Subcutaneous adipose tissue (tissue), 4 donors: Measurements from ENCODE around the gene MALT1. TPM values are rescaled to one million over a fixed set of nuclear protein-coding genes. Genes with fewer than 3 reads are reported as not detected.

Experiments
- CTCF ChIP-seq: fragments of 450-650 bp; IDR thresholded peaks from one replicate; pipeline ENCODE4 v1.5.1; 2016; ENCODE audit warnings: low read depth, mild to moderate bottlenecking, control low read depth, antibody characterized with exemption, moderate library complexity
- total RNA-seq, 4 donors: library from RNA; depleted of rRNA; stranded (reverse); fragments of >200 nt; gene quantifications; one replicate each; pipeline ENCODE4 v1.1.0, GENCODE V29; 2016

MALT1 gene, protein sequence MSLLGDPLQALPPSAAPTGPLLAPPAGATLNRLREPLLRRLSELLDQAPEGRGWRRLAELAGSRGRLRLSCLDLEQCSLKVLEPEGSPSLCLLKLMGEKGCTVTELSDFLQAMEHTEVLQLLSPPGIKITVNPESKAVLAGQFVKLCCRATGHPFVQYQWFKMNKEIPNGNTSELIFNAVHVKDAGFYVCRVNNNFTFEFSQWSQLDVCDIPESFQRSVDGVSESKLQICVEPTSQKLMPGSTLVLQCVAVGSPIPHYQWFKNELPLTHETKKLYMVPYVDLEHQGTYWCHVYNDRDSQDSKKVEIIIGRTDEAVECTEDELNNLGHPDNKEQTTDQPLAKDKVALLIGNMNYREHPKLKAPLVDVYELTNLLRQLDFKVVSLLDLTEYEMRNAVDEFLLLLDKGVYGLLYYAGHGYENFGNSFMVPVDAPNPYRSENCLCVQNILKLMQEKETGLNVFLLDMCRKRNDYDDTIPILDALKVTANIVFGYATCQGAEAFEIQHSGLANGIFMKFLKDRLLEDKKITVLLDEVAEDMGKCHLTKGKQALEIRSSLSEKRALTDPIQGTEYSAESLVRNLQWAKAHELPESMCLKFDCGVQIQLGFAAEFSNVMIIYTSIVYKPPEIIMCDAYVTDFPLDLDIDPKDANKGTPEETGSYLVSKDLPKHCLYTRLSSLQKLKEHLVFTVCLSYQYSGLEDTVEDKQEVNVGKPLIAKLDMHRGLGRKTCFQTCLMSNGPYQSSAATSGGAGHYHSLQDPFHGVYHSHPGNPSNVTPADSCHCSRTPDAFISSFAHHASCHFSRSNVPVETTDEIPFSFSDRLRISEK
- 10 to 100 TPM; 26.0 to 32.3 (median 29.7) TPM for total RNA-seq

DNA sequence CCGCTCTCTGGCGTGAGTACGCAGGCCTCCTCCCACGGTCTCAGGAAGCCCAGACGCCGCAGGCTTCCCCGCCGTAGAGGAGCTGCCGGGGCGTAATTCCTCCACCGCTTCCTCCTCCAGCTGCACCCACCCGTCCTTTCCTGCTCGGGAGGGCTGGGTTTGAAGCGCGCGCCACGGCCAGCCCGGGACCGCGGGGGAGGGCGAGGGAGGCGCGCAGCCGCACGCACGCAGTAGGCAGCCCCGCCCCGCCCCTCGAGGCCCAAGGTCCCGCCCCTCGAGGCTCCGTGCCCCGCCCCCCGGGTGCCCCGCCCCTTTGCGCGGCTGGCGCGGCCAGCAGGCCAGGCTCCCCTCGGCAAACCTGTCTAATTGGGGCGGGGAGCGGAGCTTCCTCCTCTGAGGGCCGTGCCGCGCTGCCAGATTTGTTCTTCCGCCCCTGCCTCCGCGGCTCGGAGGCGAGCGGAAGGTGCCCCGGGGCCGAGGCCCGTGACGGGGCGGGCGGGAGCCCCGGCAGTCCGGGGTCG, at the start of gene MALT1:
MALT1 (plus strand) TSS at position 355 of the 521 bp plus-strand sequence. CDS start 179 bp downstream, outside the sequence.
- TF ChIP-seq CTCF: no peak

DNA sequence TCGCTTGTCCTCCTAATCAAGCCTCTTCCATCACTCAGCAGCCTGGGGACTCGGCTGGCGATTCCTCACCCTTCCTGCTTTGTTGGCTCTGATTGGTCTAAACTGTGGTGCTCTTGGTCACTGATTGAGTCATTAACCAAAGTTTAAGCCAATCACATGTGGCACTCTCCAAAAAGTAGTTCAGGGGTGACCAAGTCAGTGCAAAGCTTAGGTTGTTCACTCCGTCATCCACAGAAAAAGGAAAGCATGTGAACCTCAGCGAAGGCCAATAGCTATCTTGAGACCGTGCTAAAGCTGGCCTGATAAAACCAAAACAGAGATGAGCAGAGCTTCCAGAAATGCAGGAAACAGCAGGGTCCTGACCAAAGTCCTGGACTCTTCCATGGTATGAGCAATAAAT, 47.3 kb upstream of the MALT1 start:
- TF ChIP-seq CTCF: no peak

DNA sequence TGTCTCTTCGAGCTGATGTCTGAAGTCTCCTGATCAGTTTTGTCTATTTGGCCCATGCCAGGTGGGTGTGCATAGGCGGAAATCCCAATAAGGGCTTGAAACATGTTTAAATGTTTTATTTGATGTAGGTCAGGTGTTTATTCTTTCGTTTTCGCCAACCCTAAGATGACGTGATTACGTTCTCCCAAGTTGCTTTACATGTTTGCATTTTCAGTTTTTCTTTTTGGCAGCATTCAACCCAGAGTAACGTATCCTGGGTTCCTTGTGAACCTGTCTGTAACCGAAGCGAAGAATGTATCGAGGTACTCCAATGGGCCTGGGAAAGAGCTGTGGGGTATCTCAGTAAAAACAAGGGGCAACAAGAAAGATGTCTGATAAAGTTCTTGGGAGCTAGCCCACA, 45.4 kb upstream of the MALT1 start:
- TF ChIP-seq CTCF: no peak

DNA sequence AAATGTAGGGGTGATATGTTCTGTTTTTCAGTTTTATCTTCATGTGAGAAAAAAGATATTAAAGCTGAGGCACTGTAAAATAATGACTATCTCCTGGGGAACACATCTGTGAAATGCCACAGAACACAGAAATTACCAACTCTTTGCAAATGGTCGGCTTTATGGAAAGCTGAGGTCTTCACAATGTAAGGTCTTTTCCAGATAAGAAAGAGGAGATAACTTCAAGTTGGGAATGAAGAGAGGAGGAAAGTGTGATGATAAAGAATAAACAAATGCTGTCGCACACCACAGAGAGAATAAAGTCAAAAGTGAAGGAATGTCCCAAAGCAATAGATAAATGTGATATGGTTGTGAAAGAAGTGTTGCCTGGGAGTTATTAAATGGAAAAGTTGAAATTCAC, 41.2 kb upstream of the MALT1 start:
- no peak for TF ChIP-seq CTCF

DNA sequence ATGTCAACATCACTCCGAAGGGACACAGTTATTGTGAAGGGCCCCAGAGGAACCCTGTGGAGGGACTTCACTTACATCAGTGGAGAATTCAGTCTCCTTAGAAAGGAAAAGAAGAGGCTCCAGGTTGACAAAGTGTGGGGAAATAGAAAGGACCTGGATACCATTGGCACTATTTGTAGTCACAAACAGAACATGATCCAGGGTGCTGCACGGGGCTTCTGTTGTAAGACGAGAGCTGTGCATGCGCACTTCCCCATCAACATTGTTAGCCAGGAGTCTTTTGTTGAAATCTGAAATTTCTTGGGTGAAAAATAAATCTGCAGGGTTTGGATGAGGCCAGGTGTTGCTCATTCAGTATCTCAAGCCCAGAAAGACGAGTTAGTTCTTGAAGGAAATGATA, 40.0 kb upstream of the MALT1 start:
- TF ChIP-seq CTCF: no peak

- no peak for TF ChIP-seq CTCF
Measured at GRCh38 chr18:58632552-58632951, 38.7 kb upstream of the MALT1 start.

DNA sequence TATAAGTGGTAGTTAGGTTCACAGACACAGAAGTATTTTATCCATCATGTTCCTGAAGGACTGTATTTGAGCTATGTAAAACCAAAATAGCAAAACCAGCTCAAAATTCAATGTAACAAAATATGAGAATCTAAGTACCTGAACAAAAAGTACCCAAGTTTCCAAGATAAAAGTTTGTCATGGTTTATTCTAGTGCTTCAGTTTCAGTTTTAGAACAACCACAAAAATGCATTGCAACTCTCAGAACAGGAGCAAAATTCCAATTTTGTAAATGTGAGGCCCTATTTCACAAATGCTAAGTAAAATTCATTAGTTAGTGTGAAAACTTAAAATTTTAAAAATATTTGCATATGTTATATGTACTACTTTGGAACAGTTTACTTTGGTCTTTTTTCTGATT, 37.4 kb upstream of the MALT1 start:
- TF ChIP-seq CTCF: no peak
